ENCODE measurements around the gene JARID2.

JARID2 gene

GRCh38 chr6:15260099-15260821 is 14.4 kb downstream of the JARID2 start (continued):
- TF ChIP-seq FEZF1 (tag by site-specific recombination; IDR thresholded peaks at IDR 0.05) (peak; percentile 44; the same call in 1 of the 2 replicates), ZBTB17 (tag by site-specific recombination; IDR thresholded peaks at IDR 0.05) (peak; percentile 54; the same call in 1 of the 2 replicates), ZNF596 (tag by site-specific recombination; IDR thresholded peaks at IDR 0.05) (peak; percentile 54; the same call in 1 of the 2 replicates), GLIS2 (tag by site-specific recombination; IDR thresholded peaks at IDR 0.05) (no peak), ZNF747 (tag by site-specific recombination; IDR thresholded peaks at IDR 0.05) (no peak), OSR2 (tag by site-specific recombination; IDR thresholded peaks at IDR 0.05) (peak; percentile 82), ZSCAN30 (tag by site-specific recombination; IDR thresholded peaks at IDR 0.05) (peak; percentile 27; the same call in 1 of the 2 replicates)

- H3K36me3 ChIP-seq (ENCODE audit: control insufficient read depth in 2 of 2, insufficient read depth in 1 of 2, low read length in 2 of 2): no peaks in the 10 kb centered on the region
- H3K4me3 ChIP-seq (ENCODE audit: low read depth, low read length): no peak overlapping the region
- H3K4me1 ChIP-seq (ENCODE audit: control insufficient read depth, insufficient read depth, low read length): peaks cover 52% of the 10 kb centered on the region
- no peaks in the 10 kb centered on the region for H3K9me3 ChIP-seq (ENCODE audit: control insufficient read depth, insufficient read depth, low read depth, low read length)
- H3K27ac ChIP-seq (ENCODE audit: extremely low read depth, low read depth, low read length): no peak overlapping the region
- no peak for TF ChIP-seq ZNF510 (tag by site-specific recombination; IDR thresholded peaks at IDR 0.05; ENCODE audit: insufficient replicate concordance)
- no peak for TF ChIP-seq ZNF362 (tag by site-specific recombination; IDR thresholded peaks at IDR 0.05)
- no peak for TF ChIP-seq SETDB1 (IDR thresholded peaks at IDR 0.05; ENCODE audit: insufficient read length, low read length)
- no peak for TF ChIP-seq ZBTB49 (tag by site-specific recombination; IDR thresholded peaks at IDR 0.05; ENCODE audit: low read depth)
- POLR2A ChIA-PET: no interaction called here
- CTCF ChIA-PET: interaction anchor here (0.6 kb wide), 1 partner anchor 65 kb away, joined by 3 read pairs; no protein-coding TSS in a partner anchor
Observed at GRCh38 chr6:15263780-15264374, 18.0 kb downstream of the JARID2 start.

- Histone ChIP-seq H3K9me3 (ENCODE audit: control insufficient read depth, insufficient read depth, low read depth, low read length) (no peaks in the 10 kb centered on the region), H3K4me3 (ENCODE audit: low read depth, low read length) (no peak overlapping the region), H3K4me1 (ENCODE audit: control insufficient read depth, insufficient read depth, low read length) (peaks cover 47% of the 10 kb centered on the region), H3K36me3 (ENCODE audit: control insufficient read depth in 2 of 2, insufficient read depth in 1 of 2, low read length in 2 of 2) (no peaks in the 10 kb centered on the region), H3K27ac (ENCODE audit: extremely low read depth, low read depth, low read length) (no peak overlapping the region)
- no peak for TF ChIP-seq ZNF660 (tag by site-specific recombination; IDR thresholded peaks at IDR 0.05)
- TF ChIP-seq MEIS1 (CRISPR knock-in tag; IDR thresholded peaks at IDR 0.05; ENCODE audit: borderline replicate concordance): no peak
- peak; percentile 71 for TF ChIP-seq EGR2 (tag by site-specific recombination; IDR thresholded peaks at IDR 0.05; ENCODE audit: low read depth)
- peak; percentile 51; the same call in 1 of the 2 replicates for TF ChIP-seq ZFHX2 (tag by site-specific recombination; conservative IDR thresholded peaks at IDR 0.05)
- no peak for TF ChIP-seq ZNF10 (tag by site-specific recombination; IDR thresholded peaks at IDR 0.05)
- no peak for TF ChIP-seq ZNF510 (tag by site-specific recombination; IDR thresholded peaks at IDR 0.05; ENCODE audit: insufficient replicate concordance)
- ChIA-PET CTCF (interaction anchor here (0.6 kb wide), 1 partner anchor 65 kb away, joined by 3 read pairs; no protein-coding TSS in a partner anchor), POLR2A (no interaction called here)
Observed at GRCh38 chr6:15264412-15264811, 18.5 kb downstream of the JARID2 start.
